GM06990 (cell line): ENCODE measurements around the gene CMPK2.

ENCODE experiments used
- DNase-seq: peaks from one replicate; pipeline ENCODE4 v3.0.0-alpha.2; 2011; ENCODE audit not compliant: insufficient read length; ENCODE audit errors: extremely low read depth
- H3K27me3 ChIP-seq: replicated peaks from 2 replicates; pipeline ENCODE4 v1.6.0; 2011; ENCODE audit warnings: low read length; ENCODE audit not compliant: control insufficient read depth, insufficient read depth
- H3K36me3 ChIP-seq: 2 replicates; pipeline ENCODE4 v1.5.1; 2011; ENCODE audit warnings: low read length; ENCODE audit not compliant: control insufficient read depth, insufficient read depth
- H3K4me3 ChIP-seq: replicated peaks from 2 replicates; pipeline ENCODE4 v1.5.1; 2011; ENCODE audit warnings: low read depth, mild to moderate bottlenecking, control low read depth, low read length
- TF ChIP-seq, protein P1 (sequence below): IDR thresholded peaks from 2 replicates; pipeline ENCODE4 v1.5.1; 2011; ENCODE audit warnings: low read length, control low read depth, mild to moderate bottlenecking, inconsistent platforms; ENCODE audit not compliant: insufficient read depth, poor library complexity, severe bottlenecking

Gene CMPK2

DNA sequence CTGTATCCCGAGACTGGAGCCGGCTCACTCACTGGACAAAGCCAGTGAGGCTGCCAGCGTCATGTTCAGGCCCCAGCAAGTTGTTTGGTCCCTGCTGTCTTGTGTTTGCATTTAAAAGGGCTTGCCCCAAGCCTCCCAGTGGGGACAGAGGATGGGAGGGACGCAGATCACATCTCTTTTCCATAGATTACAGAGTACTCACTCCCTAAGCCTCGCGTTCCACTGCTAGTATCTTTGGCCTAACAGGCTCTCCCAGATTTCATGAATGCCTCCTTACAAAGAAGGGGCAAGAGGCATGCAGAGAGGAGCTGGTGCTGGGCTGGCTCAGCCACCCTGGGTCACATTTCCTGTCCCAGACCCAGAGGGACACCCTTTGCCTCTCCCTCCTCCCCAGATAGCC, 59.1 kb downstream of the CMPK2 start:
- no peak overlapping the region for H3K4me3 ChIP-seq

DNA sequence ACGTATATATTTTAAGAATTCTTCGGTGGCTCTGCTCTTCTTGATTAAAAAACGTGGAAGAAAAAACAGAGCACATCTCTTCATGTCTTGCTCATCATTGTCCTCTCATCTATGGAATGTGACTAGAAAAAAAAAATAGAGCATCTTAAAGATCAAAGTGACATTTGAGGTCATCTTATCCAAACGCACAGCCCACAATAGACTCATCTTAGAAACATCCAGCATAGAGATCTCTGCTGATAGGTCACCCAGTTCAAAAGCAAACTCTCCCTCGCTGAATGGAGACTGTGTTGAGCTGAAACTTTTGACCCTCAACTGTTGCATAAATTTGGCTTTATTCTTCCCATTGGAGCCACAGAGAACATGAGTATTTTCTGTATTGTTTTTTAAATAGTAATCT, 65.2 kb downstream of the CMPK2 start:
- Histone ChIP-seq H3K4me3 (no peak overlapping the region), H3K36me3 (no peaks in the 10 kb centered on the region), H3K27me3 (no peaks in the 10 kb centered on the region; the same call in none of the 2 replicates)
- TF ChIP-seq, protein P1, sequence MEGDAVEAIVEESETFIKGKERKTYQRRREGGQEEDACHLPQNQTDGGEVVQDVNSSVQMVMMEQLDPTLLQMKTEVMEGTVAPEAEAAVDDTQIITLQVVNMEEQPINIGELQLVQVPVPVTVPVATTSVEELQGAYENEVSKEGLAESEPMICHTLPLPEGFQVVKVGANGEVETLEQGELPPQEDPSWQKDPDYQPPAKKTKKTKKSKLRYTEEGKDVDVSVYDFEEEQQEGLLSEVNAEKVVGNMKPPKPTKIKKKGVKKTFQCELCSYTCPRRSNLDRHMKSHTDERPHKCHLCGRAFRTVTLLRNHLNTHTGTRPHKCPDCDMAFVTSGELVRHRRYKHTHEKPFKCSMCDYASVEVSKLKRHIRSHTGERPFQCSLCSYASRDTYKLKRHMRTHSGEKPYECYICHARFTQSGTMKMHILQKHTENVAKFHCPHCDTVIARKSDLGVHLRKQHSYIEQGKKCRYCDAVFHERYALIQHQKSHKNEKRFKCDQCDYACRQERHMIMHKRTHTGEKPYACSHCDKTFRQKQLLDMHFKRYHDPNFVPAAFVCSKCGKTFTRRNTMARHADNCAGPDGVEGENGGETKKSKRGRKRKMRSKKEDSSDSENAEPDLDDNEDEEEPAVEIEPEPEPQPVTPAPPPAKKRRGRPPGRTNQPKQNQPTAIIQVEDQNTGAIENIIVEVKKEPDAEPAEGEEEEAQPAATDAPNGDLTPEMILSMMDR: no peak
- no peak for DNase-seq

More for the DNA sequence above, 59.1 kb downstream of the CMPK2 start:
- no peaks in the 10 kb centered on the region for H3K36me3 ChIP-seq
- H3K27me3 ChIP-seq: no peaks in the 10 kb centered on the region; the same call in 1 of the 2 replicates
- TF ChIP-seq, protein P1: no peak
- no peak for DNase-seq
